ENCODE results near the gene ZNF304. TPM values are rescaled to one million over a fixed set of nuclear protein-coding genes. Genes with fewer than 3 reads are reported as not detected.
A peak's percentile ranks its signal among the peaks of the same experiment; 100 is the strongest.

ZNF304 gene
- total RNA-seq, 1 experiment from 2014 or later, result 11.4 TPM

- DNase-seq, result peak in 1 of 2 experiments; percentile 24
- H3K9me3 ChIP-seq (ENCODE audit: insufficient read depth, low read depth), result peaks cover under 1% of the 10 kb centered on the region; the same call in 1 of the 2 replicates
- POLR2A ChIA-PET (ENCODE audit: unreplicated experiment), result interaction anchor here (0.6 kb wide), 1 partner anchor 8 kb away, joined by 4 read pairs; no protein-coding TSS in a partner anchor
- peaks cover 57% of the 10 kb centered on the region for H3F3A ChIP-seq (ENCODE audit: insufficient read depth, low read depth)
- H3K4me2 ChIP-seq, result peak overlapping the region; percentile 35; the same call in 1 of the 2 replicates
- H2AFZ ChIP-seq, result no peak overlapping the region
- peaks cover 26% of the 10 kb centered on the region for H3K4me1 ChIP-seq (replicated peaks; ENCODE audit: insufficient read depth)
- intact Hi-C loops (cut with micrococcal nuclease; ENCODE audit: unreplicated experiment), result loop anchor here (1.0 kb wide), 2 partner anchors 17 to 24 kb away; partner anchors contain the start of gene ZNF543
- H3K27me3 ChIP-seq (ENCODE audit: insufficient read depth, low read depth), result no peaks in the 10 kb centered on the region
- BruUV-seq (replicated peaks), result no TSS peak
- no peak overlapping the region for H3K4me3 ChIP-seq
- H3K36me3 ChIP-seq (ENCODE audit: low read depth), result peaks cover 40% of the 10 kb centered on the region
- H4K20me1 ChIP-seq (ENCODE audit: insufficient read depth), result peaks cover 36% of the 10 kb centered on the region
- H3K27ac ChIP-seq, result peak overlapping the region; percentile 59
- H3K79me2 ChIP-seq (ENCODE audit: low read depth), result peaks cover 53% of the 10 kb centered on the region
- CTCF ChIA-PET, result no interaction called here
- H3K9me2 ChIP-seq (ENCODE audit: insufficient read depth), result no peaks in the 10 kb centered on the region
- TF ChIP-seq EZH2 (IDR thresholded peaks at IDR 0.05; ENCODE audit: low read depth) (no peak), CTCF (conservative IDR thresholded peaks at IDR 0.05) (no peak)
Measured at GRCh38 chr19:57302727-57303401, 48.2 kb upstream of the ZNF304 start.

GRCh38 chr19:57305056-57305455, 46.0 kb upstream of the ZNF304 start:
- TF ChIP-seq CTCF (conservative IDR thresholded peaks at IDR 0.05) (no peak), EZH2 (IDR thresholded peaks at IDR 0.05; ENCODE audit: low read depth) (no peak)
- Histone ChIP-seq H3K27ac (no peak overlapping the region), H3K4me1 (replicated peaks; ENCODE audit: insufficient read depth) (peaks cover 26% of the 10 kb centered on the region), H3K9me3 (ENCODE audit: insufficient read depth, low read depth) (peaks cover 11% of the 10 kb centered on the region), H3K9me2 (ENCODE audit: insufficient read depth) (no peaks in the 10 kb centered on the region), H4K20me1 (ENCODE audit: insufficient read depth) (peaks cover 35% of the 10 kb centered on the region), H3F3A (ENCODE audit: insufficient read depth, low read depth) (peaks cover 62% of the 10 kb centered on the region), H3K79me2 (ENCODE audit: low read depth) (peaks cover 38% of the 10 kb centered on the region), H2AFZ (no peak overlapping the region), H3K4me2 (no peak overlapping the region), H3K36me3 (ENCODE audit: low read depth) (peaks cover 30% of the 10 kb centered on the region), H3K4me3 (no peak overlapping the region), H3K27me3 (ENCODE audit: insufficient read depth, low read depth) (no peaks in the 10 kb centered on the region)
- CTCF ChIA-PET, result no interaction called here
- DNase-seq, result peak in 1 of 2 experiments; percentile 32
- BruUV-seq (replicated peaks), result no TSS peak
- POLR2A ChIA-PET (ENCODE audit: unreplicated experiment), result no interaction called here
- intact Hi-C loops (cut with micrococcal nuclease; ENCODE audit: unreplicated experiment), result no loop called here

GRCh38 chr19:57308514-57308913, 42.6 kb upstream of the ZNF304 start:
- intact Hi-C loops (cut with micrococcal nuclease; ENCODE audit: unreplicated experiment), result no loop called here
- POLR2A ChIA-PET (ENCODE audit: unreplicated experiment), result interaction anchor here (0.6 kb wide), 2 partner anchors 26 to 674 kb away, joined by 11 to 15 read pairs; no protein-coding TSS in a partner anchor
- TF ChIP-seq CTCF (conservative IDR thresholded peaks at IDR 0.05), result no peak
- TF ChIP-seq EZH2 (IDR thresholded peaks at IDR 0.05; ENCODE audit: low read depth), result no peak

More at GRCh38 chr19:57308514-57308913, 42.6 kb upstream of the ZNF304 start:
- Histone ChIP-seq H3K9me3 (ENCODE audit: insufficient read depth, low read depth) (peaks cover 11% of the 10 kb centered on the region), H3K4me3 (no peak overlapping the region), H3K36me3 (ENCODE audit: low read depth) (peaks cover 12% of the 10 kb centered on the region), H3K27me3 (ENCODE audit: insufficient read depth, low read depth) (no peaks in the 10 kb centered on the region), H3K4me1 (replicated peaks; ENCODE audit: insufficient read depth) (no peaks in the 10 kb centered on the region), H2AFZ (no peak overlapping the region), H3K79me2 (ENCODE audit: low read depth) (peaks cover 7% of the 10 kb centered on the region; the same call in 1 of the 2 replicates), H3K27ac (no peak overlapping the region), H3K4me2 (no peak overlapping the region), H3K9me2 (ENCODE audit: insufficient read depth) (no peaks in the 10 kb centered on the region), H4K20me1 (ENCODE audit: insufficient read depth) (peaks cover 19% of the 10 kb centered on the region), H3F3A (ENCODE audit: insufficient read depth, low read depth) (peaks cover 38% of the 10 kb centered on the region)
- CTCF ChIA-PET, result no interaction called here
- peak in 1 of 2 experiments; percentile 31 for DNase-seq
- no TSS peak for BruUV-seq (replicated peaks)
